ENCODE results near the gene HIVEP2.

HIVEP2 gene

DNA sequence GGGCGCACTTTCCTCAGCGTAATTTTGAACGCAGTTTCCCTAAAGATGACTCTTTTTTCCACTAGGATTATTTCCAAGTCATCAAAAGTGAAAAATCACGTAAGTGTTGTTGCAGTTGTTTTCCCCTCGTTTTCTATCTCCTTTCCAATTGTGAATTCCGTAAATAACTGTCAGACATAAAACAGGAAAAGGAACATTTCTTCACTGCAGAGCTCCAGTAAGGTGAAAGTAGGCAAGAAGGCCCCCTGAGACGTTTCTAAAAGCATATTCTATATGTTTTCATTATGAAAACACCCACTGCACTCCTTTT lies 17.8 kb downstream of the HIVEP2 start:
- TF ChIP-seq, protein P1, sequence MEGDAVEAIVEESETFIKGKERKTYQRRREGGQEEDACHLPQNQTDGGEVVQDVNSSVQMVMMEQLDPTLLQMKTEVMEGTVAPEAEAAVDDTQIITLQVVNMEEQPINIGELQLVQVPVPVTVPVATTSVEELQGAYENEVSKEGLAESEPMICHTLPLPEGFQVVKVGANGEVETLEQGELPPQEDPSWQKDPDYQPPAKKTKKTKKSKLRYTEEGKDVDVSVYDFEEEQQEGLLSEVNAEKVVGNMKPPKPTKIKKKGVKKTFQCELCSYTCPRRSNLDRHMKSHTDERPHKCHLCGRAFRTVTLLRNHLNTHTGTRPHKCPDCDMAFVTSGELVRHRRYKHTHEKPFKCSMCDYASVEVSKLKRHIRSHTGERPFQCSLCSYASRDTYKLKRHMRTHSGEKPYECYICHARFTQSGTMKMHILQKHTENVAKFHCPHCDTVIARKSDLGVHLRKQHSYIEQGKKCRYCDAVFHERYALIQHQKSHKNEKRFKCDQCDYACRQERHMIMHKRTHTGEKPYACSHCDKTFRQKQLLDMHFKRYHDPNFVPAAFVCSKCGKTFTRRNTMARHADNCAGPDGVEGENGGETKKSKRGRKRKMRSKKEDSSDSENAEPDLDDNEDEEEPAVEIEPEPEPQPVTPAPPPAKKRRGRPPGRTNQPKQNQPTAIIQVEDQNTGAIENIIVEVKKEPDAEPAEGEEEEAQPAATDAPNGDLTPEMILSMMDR (IDR thresholded peaks at IDR 0.05): no peak

DNA sequence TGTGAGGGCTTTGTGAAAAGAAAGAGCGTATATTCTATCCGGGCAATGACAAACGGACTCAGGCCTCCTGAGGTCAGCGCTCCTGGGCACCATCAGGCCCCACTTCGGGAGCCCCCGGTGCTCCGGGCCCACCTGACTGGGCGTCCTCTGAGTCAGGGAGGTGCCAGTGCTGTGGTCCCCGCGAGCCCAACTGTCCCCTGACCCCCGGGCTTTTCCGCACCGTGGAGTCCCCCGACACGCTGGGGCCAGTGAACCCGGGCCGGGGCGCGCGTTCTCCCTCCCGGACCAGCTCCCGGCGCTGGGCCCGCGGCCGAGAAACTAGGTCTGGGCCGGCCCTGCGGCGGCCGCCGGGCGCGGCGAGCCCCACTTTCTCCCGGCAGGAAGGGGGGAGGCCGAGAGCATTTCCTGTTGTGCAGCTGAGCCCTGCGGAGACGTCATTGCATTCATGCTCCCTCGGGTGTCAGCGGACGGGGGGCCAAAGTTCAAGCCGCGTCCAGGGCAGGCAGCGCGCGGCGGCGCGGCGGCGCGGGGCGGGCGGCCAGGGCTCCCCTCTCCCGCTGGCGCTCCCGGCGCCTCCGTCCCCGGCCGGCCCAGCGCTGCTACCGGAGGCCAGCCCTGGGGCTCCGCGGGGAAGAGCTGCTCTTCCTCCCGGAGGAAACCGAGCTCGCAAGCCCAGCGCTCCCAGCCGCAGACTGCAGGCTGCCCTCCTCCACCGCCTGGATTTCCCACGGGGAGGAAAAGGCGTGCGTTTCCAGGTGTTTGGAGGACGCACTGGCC lies 18.3 kb downstream of the HIVEP2 start:
- TF ChIP-seq, protein P1 (IDR thresholded peaks at IDR 0.05): no peak

DNA sequence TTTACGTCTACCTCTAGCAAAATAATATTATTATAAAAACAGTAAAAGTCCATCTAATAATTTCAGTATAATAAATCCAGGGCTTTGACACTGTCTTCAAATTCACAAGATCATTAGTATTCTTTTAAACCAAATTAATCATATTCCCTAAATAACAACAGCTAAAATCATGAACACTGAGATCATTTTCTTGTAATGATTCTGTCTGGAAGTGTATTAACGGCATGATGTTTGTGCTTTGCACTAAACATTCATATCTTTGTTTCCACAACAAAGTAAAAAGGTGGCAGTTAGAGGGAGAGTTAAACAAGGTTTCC lies 18.8 kb downstream of the HIVEP2 start:
- TF ChIP-seq, protein P1 (IDR thresholded peaks at IDR 0.05): no peak

DNA sequence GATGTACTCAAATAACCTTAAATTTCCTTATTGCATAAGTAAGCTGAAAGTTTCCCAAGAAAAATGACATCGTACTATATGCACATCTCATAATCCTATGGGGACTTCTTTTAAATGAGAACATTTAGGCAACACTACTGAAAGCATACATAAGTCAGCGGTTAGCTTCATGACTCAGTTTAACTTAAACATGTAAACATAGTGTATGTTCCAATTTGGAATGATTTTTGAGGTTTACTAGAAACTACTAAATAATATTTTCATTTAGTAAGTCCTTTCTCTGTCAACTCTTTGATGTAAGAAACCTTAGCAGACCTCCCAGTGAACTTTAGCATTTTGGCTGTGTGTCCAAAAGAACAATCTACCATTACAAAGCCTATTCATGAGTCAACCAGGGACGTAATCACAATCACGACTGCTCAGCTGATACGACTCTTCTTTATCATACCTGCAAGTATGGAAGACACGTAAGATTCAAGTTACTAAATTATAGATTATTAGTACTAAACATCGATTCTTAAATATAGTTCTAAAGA lies 19.3 kb downstream of the HIVEP2 start:
- TF ChIP-seq, protein P1 (IDR thresholded peaks at IDR 0.05): no peak

DNA sequence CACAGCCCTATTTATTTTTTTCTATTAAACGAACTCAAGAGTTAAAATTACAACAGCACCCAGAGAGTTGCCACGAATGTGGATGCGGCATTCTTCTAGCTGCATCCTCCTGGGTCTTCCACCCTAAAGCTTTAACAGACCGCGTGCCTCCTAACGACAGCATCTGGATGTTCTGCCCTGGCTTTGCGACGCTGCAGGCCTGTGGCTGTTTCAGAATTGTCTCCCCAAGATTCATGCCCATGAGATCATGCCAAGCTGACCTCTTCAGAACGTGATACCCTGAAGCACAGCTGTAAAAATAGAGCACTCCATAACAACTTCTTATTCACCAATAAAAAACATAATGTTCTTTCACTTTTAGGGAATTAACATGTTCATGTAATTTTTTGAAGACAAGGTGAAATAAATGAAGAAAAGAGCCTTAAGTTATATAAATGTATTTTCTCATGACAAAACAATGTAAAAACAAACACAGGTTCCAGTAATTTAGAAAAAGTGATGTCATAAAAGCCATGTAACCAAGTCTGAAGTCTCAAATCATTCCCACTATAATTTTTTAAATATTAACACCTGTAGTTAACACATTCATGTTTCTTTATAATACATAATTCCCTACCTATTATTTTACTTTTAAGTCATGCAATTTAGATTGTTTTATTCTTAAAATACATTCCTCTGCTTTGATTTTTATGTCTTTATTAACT lies 26.5 kb downstream of the HIVEP2 start:
- TF ChIP-seq, protein P1 (IDR thresholded peaks at IDR 0.05): no peak

DNA sequence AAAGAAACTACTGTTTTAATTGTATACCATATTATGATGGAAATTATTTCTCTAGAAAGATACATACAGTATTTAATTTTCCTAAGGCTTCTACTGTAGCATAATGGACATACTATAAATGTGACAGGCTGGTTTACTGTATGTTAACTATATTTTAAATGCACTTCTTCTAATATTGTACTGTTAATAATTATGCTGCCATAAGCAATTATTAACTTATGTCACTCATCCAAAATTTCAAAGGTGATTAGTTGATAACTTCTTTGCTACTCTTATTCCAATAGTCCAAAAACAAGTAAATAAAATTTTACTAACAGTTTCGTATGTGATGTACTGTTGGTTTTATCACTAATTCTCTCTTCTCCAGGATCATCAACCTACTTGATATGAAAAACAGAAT lies 28.1 kb downstream of the HIVEP2 start:
- TF ChIP-seq, protein P1 (IDR thresholded peaks at IDR 0.05): no peak

DNA sequence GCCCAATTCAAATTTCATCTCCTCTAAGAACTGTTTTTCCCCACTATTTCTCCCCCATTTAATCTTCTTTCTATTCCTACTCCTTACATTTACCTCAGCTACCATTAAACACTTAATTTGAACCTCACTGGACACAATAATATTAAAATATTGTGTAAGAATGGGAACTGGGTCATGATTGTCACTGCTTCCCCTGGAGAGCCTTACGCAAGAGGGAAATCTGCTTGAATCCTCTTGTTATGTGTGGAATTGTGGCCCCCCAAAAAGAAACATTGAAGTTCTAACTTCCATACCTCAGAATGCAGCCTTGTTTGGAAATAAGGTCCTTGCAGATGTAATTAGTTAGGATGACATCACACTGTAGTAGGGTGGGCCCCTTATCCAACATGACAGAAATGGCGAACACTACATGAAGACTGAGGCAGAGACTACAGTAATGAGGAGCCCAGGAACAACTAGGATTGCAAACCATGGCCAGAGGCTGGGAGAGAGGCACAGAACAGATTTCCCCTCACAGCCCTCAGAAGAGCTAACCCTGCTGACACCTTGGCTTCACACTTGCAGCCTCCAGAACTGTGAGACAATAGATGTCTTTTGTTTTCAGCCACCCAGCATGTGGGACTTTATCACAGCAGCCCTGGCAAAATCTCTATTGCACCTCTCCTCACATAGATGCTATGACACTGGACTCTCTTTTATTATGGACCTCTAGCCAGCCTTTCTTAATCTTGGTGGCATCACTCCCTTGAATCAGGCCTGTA lies 29.9 kb downstream of the HIVEP2 start:
- TF ChIP-seq, protein P1 (IDR thresholded peaks at IDR 0.05): no peak

All from LNCAP (cell line).